Subcutaneous abdominal adipose tissue (tissue), 5 donors: ENCODE measurements around the gene GJA5.

ENCODE experiments used
- H3K27ac ChIP-seq: one replicate; pipeline ENCODE4 v1.7.0; 2013; ENCODE audit warnings: low read depth, mild to moderate bottlenecking, inconsistent platforms, low read length, moderate library complexity
- H3K27me3 ChIP-seq, 5 donors: one replicate each; pipeline ENCODE4 v1.7.0; 2013; ENCODE audit warnings: low read length in 5 of 5, inconsistent platforms in 1 of 5; ENCODE audit not compliant: control insufficient read depth in 5 of 5, insufficient read depth in 4 of 5
- H3K36me3 ChIP-seq, 5 donors: one replicate each; pipeline ENCODE4 v1.7.0; 2013; ENCODE audit warnings: low read length in 5 of 5; ENCODE audit not compliant: control insufficient read depth in 5 of 5, insufficient read depth in 5 of 5
- H3K4me1 ChIP-seq, 5 donors: one replicate each; pipeline ENCODE4 v1.7.0; 2013; ENCODE audit warnings: low read length in 5 of 5, mild to moderate bottlenecking in 3 of 5, moderate library complexity in 1 of 5; ENCODE audit not compliant: control insufficient read depth in 5 of 5, insufficient read depth in 5 of 5
- H3K4me3 ChIP-seq, 5 donors: one replicate each; pipeline ENCODE4 v1.7.0; 2013; ENCODE audit warnings: low read length in 5 of 5, low read depth in 1 of 5
- H3K9ac ChIP-seq, 5 donors: one replicate each; pipeline ENCODE4 v1.7.0; 2013; ENCODE audit warnings: low read length in 5 of 5, mild to moderate bottlenecking in 4 of 5, moderate library complexity in 3 of 5
- H3K9me3 ChIP-seq, 5 donors: one replicate each; pipeline ENCODE4 v1.7.0; 2013; ENCODE audit warnings: low read length in 5 of 5; ENCODE audit not compliant: control insufficient read depth in 5 of 5
- donor health status: healthy.
- donor health status: healthy.
- donor health status: healthy.
- donor health status: healthy.
- donor health status: healthy.

Gene GJA5

GRCh38 chr1:147750618-147751217 is 9.7 kb downstream of the GJA5 start:
- Histone ChIP-seq H3K4me1 (peaks cover 0 to 5% (median 3%) of the 10 kb centered on the region in 5 donors), H3K27me3 (no peaks in the 10 kb centered on the region), H3K36me3 (no peaks in the 10 kb centered on the region), H3K9me3 (no peaks in the 10 kb centered on the region), H3K9ac (no peak overlapping the region), H3K4me3 (no peak overlapping the region), H3K27ac (no peak overlapping the region)

- Histone ChIP-seq H3K36me3 (no peaks in the 10 kb centered on the region), H3K27ac (no peak overlapping the region)
These were observed 10.6 kb downstream of the GJA5 start for GRCh38 chr1:147749792-147750191.

GRCh38 chr1:147748676-147749350 is 11.6 kb downstream of the GJA5 start:
- Histone ChIP-seq H3K27me3 (no peaks in the 10 kb centered on the region), H3K4me3 (no peak overlapping the region), H3K9ac (no peak overlapping the region), H3K9me3 (no peaks in the 10 kb centered on the region), H3K4me1 (peaks cover 0 to 5% (median 3%) of the 10 kb centered on the region in 5 donors), H3K27ac (no peak overlapping the region), H3K36me3 (no peaks in the 10 kb centered on the region)

More at GRCh38 chr1:147749792-147750191, 10.6 kb downstream of the GJA5 start:
- H3K4me1 ChIP-seq = peaks cover 0 to 5% (median 3%) of the 10 kb centered on the region in 5 donors
- no peak overlapping the region for H3K9ac ChIP-seq
- no peak overlapping the region for H3K4me3 ChIP-seq
- no peaks in the 10 kb centered on the region for H3K27me3 ChIP-seq
- no peaks in the 10 kb centered on the region for H3K9me3 ChIP-seq

GRCh38 chr1:147747966-147748365 is 12.4 kb downstream of the GJA5 start:
- H3K36me3 ChIP-seq = no peaks in the 10 kb centered on the region
- H3K27me3 ChIP-seq = no peaks in the 10 kb centered on the region
- H3K9me3 ChIP-seq = no peaks in the 10 kb centered on the region

GRCh38 chr1:147745271-147745670 is 15.1 kb downstream of the GJA5 start:
- H3K27ac ChIP-seq = no peak overlapping the region
- no peaks in the 10 kb centered on the region for H3K36me3 ChIP-seq
- no peak overlapping the region for H3K9ac ChIP-seq
- H3K9me3 ChIP-seq = no peaks in the 10 kb centered on the region
- H3K4me1 ChIP-seq = no peaks in the 10 kb centered on the region
- H3K4me3 ChIP-seq = no peak overlapping the region
- H3K27me3 ChIP-seq = no peaks in the 10 kb centered on the region

More at GRCh38 chr1:147747966-147748365, 12.4 kb downstream of the GJA5 start:
- Histone ChIP-seq H3K27ac (no peak overlapping the region), H3K4me1 (peaks cover 0 to 2% (median 1%) of the 10 kb centered on the region in 5 donors), H3K9ac (no peak overlapping the region), H3K4me3 (no peak overlapping the region)

- Histone ChIP-seq H3K4me3 (no peak overlapping the region), H3K27me3 (no peaks in the 10 kb centered on the region), H3K4me1 (no peaks in the 10 kb centered on the region), H3K9ac (no peak overlapping the region), H3K27ac (no peak overlapping the region), H3K9me3 (no peaks in the 10 kb centered on the region), H3K36me3 (no peaks in the 10 kb centered on the region)
These were observed 19.3 kb downstream of the GJA5 start for GRCh38 chr1:147741065-147741464.

- no peaks in the 10 kb centered on the region for H3K4me1 ChIP-seq
- H3K9me3 ChIP-seq = peaks cover 0 to under 1% (median 0%) of the 10 kb centered on the region in 5 donors
- no peak overlapping the region for H3K27ac ChIP-seq
- no peak overlapping the region for H3K9ac ChIP-seq
- no peaks in the 10 kb centered on the region for H3K27me3 ChIP-seq
- H3K4me3 ChIP-seq = no peak overlapping the region
- H3K36me3 ChIP-seq = no peaks in the 10 kb centered on the region
These were observed 20.0 kb downstream of the GJA5 start for GRCh38 chr1:147740391-147740790.

- no peaks in the 10 kb centered on the region for H3K36me3 ChIP-seq
- no peak overlapping the region for H3K4me3 ChIP-seq
- no peak overlapping the region for H3K9ac ChIP-seq
- no peaks in the 10 kb centered on the region for H3K4me1 ChIP-seq
- no peaks in the 10 kb centered on the region for H3K27me3 ChIP-seq
- peaks cover 0 to 4% (median 0%) of the 10 kb centered on the region in 5 donors for H3K9me3 ChIP-seq
- no peak overlapping the region for H3K27ac ChIP-seq
These were observed 21.5 kb downstream of the GJA5 start for GRCh38 chr1:147738739-147739476.

GRCh38 chr1:147738129-147738528 is 22.3 kb downstream of the GJA5 start:
- Histone ChIP-seq H3K9ac (no peak overlapping the region), H3K27me3 (no peaks in the 10 kb centered on the region), H3K4me3 (no peak overlapping the region), H3K4me1 (no peaks in the 10 kb centered on the region), H3K9me3 (peaks cover 0 to 4% (median 0%) of the 10 kb centered on the region in 5 donors), H3K36me3 (no peaks in the 10 kb centered on the region), H3K27ac (no peak overlapping the region)

- H3K36me3 ChIP-seq = no peaks in the 10 kb centered on the region
- H3K4me1 ChIP-seq = no peaks in the 10 kb centered on the region
- no peak overlapping the region for H3K9ac ChIP-seq
- H3K27ac ChIP-seq = no peak overlapping the region
- no peaks in the 10 kb centered on the region for H3K27me3 ChIP-seq
- no peak overlapping the region for H3K4me3 ChIP-seq
- peaks cover 0 to 4% (median 0%) of the 10 kb centered on the region in 5 donors for H3K9me3 ChIP-seq
These were observed 23.5 kb downstream of the GJA5 start for GRCh38 chr1:147736883-147737282.
